ENCODE data around the gene PRKCA. TPM values are rescaled to one million over a fixed set of nuclear protein-coding genes. Genes with fewer than 3 reads are reported as not detected.

The PRKCA gene
- total and polyA plus RNA-seq, 2 of the 13 experiments (the other 11 are each of a cell fraction or from before 2014, with no cell fraction given), result 18.5 to 21.5 TPM

GRCh38 chr17:66345264-66345663, 42.9 kb downstream of the PRKCA start:
- Histone ChIP-seq H2AFZ (ENCODE audit: low read length) (no peak overlapping the region), H3K9ac (ENCODE audit: insufficient read depth, low read depth, low read length) (no peak overlapping the region)
- WGBS (ENCODE audit: low lambda C conversion rate), result 95% methylated on average over 4 of the region's 4 CpGs

More at GRCh38 chr17:66345264-66345663, 42.9 kb downstream of the PRKCA start:
- no peak overlapping the region for H3K27ac ChIP-seq (ENCODE audit: extremely low read length, insufficient read depth, low read length)
- CTCF ChIA-PET (ENCODE audit: low intra/inter-chr PET ratio, low total read pairs), result no interaction called here
- POLR2A ChIA-PET, result no interaction called here
- no peaks in the 10 kb centered on the region for H3K9me3 ChIP-seq (ENCODE audit: low read length)
- no peak overlapping the region for H3K4me3 ChIP-seq (replicated peaks in 1 of 3; ENCODE audit: insufficient read depth in 1 of 3, low read depth in 2 of 3, low read length in 3 of 3)
- H3K36me3 ChIP-seq (replicated peaks in 1 of 2; ENCODE audit: control insufficient read depth in 1 of 2, insufficient read depth in 2 of 2, low read length in 2 of 2), result no peaks in the 10 kb centered on the region
- H3K27me3 ChIP-seq (ENCODE audit: control insufficient read depth in 1 of 2, insufficient read depth in 2 of 2, low read length in 2 of 2), result no peaks in the 10 kb centered on the region
- BruUV-seq (replicated peaks), result no TSS peak
- H3K4me2 ChIP-seq (ENCODE audit: low read depth, low read length), result no peak overlapping the region
- H3K4me1 ChIP-seq (ENCODE audit: insufficient read depth, low read length), result peaks cover 95% of the 10 kb centered on the region
- no peak for FAIRE-seq
- TF ChIP-seq ZBTB21 (CRISPR knock-in tag; IDR thresholded peaks at IDR 0.05), result no peak
- TF ChIP-seq ZC3H13 (CRISPR knock-in tag; IDR thresholded peaks at IDR 0.05), result no peak
- no peak for TF ChIP-seq TBX2 (CRISPR knock-in tag; IDR thresholded peaks at IDR 0.05; ENCODE audit: borderline replicate concordance)
- TF ChIP-seq, protein P1, sequence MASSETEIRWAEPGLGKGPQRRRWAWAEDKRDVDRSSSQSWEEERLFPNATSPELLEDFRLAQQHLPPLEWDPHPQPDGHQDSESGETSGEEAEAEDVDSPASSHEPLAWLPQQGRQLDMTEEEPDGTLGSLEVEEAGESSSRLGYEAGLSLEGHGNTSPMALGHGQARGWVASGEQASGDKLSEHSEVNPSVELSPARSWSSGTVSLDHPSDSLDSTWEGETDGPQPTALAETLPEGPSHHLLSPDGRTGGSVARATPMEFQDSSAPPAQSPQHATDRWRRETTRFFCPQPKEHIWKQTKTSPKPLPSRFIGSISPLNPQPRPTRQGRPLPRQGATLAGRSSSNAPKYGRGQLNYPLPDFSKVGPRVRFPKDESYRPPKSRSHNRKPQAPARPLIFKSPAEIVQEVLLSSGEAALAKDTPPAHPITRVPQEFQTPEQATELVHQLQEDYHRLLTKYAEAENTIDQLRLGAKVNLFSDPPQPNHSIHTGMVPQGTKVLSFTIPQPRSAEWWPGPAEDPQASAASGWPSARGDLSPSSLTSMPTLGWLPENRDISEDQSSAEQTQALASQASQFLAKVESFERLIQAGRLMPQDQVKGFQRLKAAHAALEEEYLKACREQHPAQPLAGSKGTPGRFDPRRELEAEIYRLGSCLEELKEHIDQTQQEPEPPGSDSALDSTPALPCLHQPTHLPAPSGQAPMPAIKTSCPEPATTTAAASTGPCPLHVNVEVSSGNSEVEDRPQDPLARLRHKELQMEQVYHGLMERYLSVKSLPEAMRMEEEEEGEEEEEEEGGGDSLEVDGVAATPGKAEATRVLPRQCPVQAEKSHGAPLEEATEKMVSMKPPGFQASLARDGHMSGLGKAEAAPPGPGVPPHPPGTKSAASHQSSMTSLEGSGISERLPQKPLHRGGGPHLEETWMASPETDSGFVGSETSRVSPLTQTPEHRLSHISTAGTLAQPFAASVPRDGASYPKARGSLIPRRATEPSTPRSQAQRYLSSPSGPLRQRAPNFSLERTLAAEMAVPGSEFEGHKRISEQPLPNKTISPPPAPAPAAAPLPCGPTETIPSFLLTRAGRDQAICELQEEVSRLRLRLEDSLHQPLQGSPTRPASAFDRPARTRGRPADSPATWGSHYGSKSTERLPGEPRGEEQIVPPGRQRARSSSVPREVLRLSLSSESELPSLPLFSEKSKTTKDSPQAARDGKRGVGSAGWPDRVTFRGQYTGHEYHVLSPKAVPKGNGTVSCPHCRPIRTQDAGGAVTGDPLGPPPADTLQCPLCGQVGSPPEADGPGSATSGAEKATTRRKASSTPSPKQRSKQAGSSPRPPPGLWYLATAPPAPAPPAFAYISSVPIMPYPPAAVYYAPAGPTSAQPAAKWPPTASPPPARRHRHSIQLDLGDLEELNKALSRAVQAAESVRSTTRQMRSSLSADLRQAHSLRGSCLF (CRISPR knock-in tag; IDR thresholded peaks at IDR 0.05; ENCODE audit: borderline replicate concordance), result no peak
- TF ChIP-seq, protein P2, sequence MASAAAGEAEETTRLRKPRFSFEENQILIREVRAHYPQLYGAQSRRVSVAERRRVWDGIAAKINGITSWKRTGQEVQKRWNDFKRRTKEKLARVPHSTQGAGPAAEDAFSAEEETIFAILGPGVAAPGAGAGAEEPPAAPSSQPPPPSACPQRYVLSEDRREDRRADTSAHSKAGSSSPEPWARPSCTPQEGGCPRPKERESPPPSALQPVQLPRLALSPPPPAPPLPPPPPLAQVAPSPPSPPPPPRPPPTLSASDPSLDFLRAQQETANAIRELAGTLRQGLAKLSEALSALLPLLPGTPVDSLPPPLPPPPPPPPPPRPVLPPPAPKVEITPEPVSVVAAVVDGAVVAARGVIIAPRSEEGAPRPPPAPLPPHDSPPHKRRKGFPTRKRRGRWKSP (CRISPR knock-in tag; IDR thresholded peaks at IDR 0.05), result no peak
- no peak for TF ChIP-seq CENPT (CRISPR knock-in tag; IDR thresholded peaks at IDR 0.05; ENCODE audit: low read depth)
- no peak for TF ChIP-seq RORA (CRISPR knock-in tag; IDR thresholded peaks at IDR 0.05)
- no peak for TF ChIP-seq CHCHD3 (CRISPR knock-in tag; IDR thresholded peaks at IDR 0.05)
- no peak for TF ChIP-seq ZBTB49 (CRISPR knock-in tag; IDR thresholded peaks at IDR 0.05; ENCODE audit: borderline replicate concordance)
- no peak for TF ChIP-seq NPAS2 (CRISPR knock-in tag; IDR thresholded peaks at IDR 0.05; ENCODE audit: borderline replicate concordance)
- TF ChIP-seq ATRX (CRISPR knock-in tag; IDR thresholded peaks at IDR 0.05; ENCODE audit: borderline replicate concordance), result no peak
- TF ChIP-seq PITX1 (CRISPR knock-in tag; IDR thresholded peaks at IDR 0.05), result no peak
- no peak for TF ChIP-seq SPEN (CRISPR knock-in tag; IDR thresholded peaks at IDR 0.05; ENCODE audit: low read depth)
- TF ChIP-seq REXO4 (CRISPR knock-in tag; IDR thresholded peaks at IDR 0.05; ENCODE audit: borderline replicate concordance), result no peak
- TF ChIP-seq PHF20 (CRISPR knock-in tag; IDR thresholded peaks at IDR 0.05), result no peak
- TF ChIP-seq JUNB (CRISPR knock-in tag; IDR thresholded peaks at IDR 0.05; ENCODE audit: borderline replicate concordance), result no peak
- peaks cover 78% of the 10 kb centered on the region for H3K79me2 ChIP-seq (ENCODE audit: insufficient read depth, low read length)
- intact Hi-C loops (cut with micrococcal nuclease; ENCODE audit: unreplicated experiment) (loop anchor here (10.0 kb wide), 2 partner anchors 110 to 120 kb away; partner anchors contain the start of gene APOH), in situ Hi-C loops (cut with HindIII; ENCODE audit: extremely low pct_ligation_motif_present, low pct_unique_long_range_greater_than_20kb) (no loop called here)
- H4K20me1 ChIP-seq (ENCODE audit: insufficient read depth, low read length), result no peaks in the 10 kb centered on the region
- DNase-seq (ENCODE audit: low spot score), result no peak
- no peak for ATAC-seq

All from HepG2 (cell line).